Calu3 (cell line): ENCODE results near the gene ALDH3B2. TPM values are rescaled to one million over a fixed set of nuclear protein-coding genes. Genes with fewer than 3 reads are reported as not detected.

ENCODE experiments used
- BruUV-seq: library from RNA; stranded (reverse); fragments of 400-500 nt; replicated peaks from 2 replicates; lab custom pipeline; 2021; lab: Mats Ljungman, UMichigan
- CTCF ChIA-PET: fragments of 300-600 bp; sonication (Branson Sonifier 250); formaldehyde crosslinking; loops from one replicate; lab custom pipeline; 2022; ENCODE audit warnings: antibody characterized with exemption; lab: Charles Lee
- DNase-seq: peaks from one replicate; pipeline ENCODE4 v3.0.0; 2022
- H3K27ac Mint-ChIP-seq: one replicate; pipeline ENCODE4 v1.8.0; 2022; ENCODE audit warnings: mixed read lengths; ENCODE audit not compliant: unreplicated experiment
- H3K27me3 Mint-ChIP-seq: one replicate; pipeline ENCODE4 v1.8.0; 2022; ENCODE audit warnings: mixed read lengths; ENCODE audit not compliant: unreplicated experiment
- H3K36me3 Mint-ChIP-seq: one replicate; pipeline ENCODE4 v1.8.0; 2022; ENCODE audit warnings: mild to moderate bottlenecking, moderate library complexity, mixed read lengths; ENCODE audit not compliant: insufficient read depth, unreplicated experiment
- H3K4me1 Mint-ChIP-seq: one replicate; pipeline ENCODE4 v1.8.0; 2022; ENCODE audit warnings: mild to moderate bottlenecking, low read depth, mixed read lengths; ENCODE audit not compliant: unreplicated experiment
- H3K4me3 Mint-ChIP-seq: one replicate; pipeline ENCODE4 v1.8.0; 2022; ENCODE audit warnings: mild to moderate bottlenecking, low read depth, moderate library complexity, mixed read lengths; ENCODE audit not compliant: unreplicated experiment
- H3K9me3 Mint-ChIP-seq: one replicate; pipeline ENCODE4 v1.8.0; 2022; ENCODE audit warnings: low read depth, mixed read lengths; ENCODE audit not compliant: unreplicated experiment
- intact Hi-C: fragments of 100-400 bp; cut with micrococcal nuclease; formaldehyde crosslinking; loops from one replicate; pipeline ENCODE4 v1.10.0; 2022; ENCODE audit not compliant: unreplicated experiment
- total RNA-seq: library from RNA; stranded (reverse); gene quantifications from 2 replicates; pipeline ENCODE4 v1.2.3, GENCODE V29; 2022
- TF ChIP-seq, protein P1 (sequence below): fragments of 200-600 bp; IDR thresholded peaks from one replicate; pipeline ENCODE4 v1.8.0; 2022; ENCODE audit warnings: antibody characterized with exemption; ENCODE audit not compliant: unreplicated experiment

The ALDH3B2 gene
- total RNA-seq, 1 experiment from 2014 or later: 2.4 TPM

DNA sequence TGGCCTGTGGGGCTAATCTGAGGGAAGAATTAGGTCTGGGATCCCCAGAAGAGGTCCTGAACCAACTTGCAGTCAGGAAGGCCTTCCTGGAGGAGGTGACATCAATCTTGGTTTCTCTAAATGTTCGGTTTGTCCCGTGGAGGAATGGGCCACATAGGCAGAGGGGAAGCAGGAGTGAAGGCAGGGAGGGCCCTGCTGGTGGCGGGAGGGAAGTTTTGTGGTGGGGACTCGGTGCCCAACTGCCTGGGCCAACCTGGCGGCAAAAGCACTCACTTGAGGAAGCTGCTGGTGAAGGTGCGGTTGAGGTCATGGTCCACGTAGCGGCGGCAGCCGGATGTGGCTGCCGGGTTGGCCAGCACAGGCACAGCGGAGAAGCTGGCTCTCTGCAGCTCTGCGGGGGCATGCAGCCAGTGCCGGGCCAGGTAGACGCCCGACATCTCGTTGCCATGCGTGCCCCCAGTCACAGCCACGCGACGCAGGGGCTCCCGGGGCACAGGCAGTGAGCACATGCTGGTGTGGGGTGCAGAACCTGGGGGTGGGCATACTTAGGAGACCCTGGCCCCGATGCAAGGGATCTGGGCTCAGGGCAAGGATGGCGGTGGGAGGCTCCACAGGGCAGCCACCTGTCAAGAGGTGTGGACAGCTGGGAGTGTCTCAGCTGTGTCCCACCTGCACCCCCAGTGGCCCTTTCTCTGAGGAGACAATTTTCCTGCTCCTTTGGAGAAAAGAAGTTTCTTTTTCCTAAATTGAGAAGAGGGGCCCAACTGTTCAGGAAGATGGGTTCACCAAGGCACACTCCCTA, 27.7 kb downstream of the ALDH3B2 start:
- no peak overlapping the region for H3K27ac Mint-ChIP-seq
- peaks cover 11% of the 10 kb centered on the region for H3K36me3 Mint-ChIP-seq
- no TSS peak for BruUV-seq
- intact Hi-C loops: no loop called here
- CTCF ChIA-PET: interaction anchor here (0.5 to 0.9 kb wide), 5 partner anchors 10 to 305 kb away, joined by 3 to 7 read pairs (median 3); no protein-coding TSS in a partner anchor
- peak; percentile 58 for DNase-seq
- no peaks in the 10 kb centered on the region for H3K9me3 Mint-ChIP-seq
- H3K27me3 Mint-ChIP-seq: no peaks in the 10 kb centered on the region
- H3K4me3 Mint-ChIP-seq: no peak overlapping the region
- no peaks in the 10 kb centered on the region for H3K4me1 Mint-ChIP-seq
- TF ChIP-seq, protein P1, sequence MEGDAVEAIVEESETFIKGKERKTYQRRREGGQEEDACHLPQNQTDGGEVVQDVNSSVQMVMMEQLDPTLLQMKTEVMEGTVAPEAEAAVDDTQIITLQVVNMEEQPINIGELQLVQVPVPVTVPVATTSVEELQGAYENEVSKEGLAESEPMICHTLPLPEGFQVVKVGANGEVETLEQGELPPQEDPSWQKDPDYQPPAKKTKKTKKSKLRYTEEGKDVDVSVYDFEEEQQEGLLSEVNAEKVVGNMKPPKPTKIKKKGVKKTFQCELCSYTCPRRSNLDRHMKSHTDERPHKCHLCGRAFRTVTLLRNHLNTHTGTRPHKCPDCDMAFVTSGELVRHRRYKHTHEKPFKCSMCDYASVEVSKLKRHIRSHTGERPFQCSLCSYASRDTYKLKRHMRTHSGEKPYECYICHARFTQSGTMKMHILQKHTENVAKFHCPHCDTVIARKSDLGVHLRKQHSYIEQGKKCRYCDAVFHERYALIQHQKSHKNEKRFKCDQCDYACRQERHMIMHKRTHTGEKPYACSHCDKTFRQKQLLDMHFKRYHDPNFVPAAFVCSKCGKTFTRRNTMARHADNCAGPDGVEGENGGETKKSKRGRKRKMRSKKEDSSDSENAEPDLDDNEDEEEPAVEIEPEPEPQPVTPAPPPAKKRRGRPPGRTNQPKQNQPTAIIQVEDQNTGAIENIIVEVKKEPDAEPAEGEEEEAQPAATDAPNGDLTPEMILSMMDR: no peak

DNA sequence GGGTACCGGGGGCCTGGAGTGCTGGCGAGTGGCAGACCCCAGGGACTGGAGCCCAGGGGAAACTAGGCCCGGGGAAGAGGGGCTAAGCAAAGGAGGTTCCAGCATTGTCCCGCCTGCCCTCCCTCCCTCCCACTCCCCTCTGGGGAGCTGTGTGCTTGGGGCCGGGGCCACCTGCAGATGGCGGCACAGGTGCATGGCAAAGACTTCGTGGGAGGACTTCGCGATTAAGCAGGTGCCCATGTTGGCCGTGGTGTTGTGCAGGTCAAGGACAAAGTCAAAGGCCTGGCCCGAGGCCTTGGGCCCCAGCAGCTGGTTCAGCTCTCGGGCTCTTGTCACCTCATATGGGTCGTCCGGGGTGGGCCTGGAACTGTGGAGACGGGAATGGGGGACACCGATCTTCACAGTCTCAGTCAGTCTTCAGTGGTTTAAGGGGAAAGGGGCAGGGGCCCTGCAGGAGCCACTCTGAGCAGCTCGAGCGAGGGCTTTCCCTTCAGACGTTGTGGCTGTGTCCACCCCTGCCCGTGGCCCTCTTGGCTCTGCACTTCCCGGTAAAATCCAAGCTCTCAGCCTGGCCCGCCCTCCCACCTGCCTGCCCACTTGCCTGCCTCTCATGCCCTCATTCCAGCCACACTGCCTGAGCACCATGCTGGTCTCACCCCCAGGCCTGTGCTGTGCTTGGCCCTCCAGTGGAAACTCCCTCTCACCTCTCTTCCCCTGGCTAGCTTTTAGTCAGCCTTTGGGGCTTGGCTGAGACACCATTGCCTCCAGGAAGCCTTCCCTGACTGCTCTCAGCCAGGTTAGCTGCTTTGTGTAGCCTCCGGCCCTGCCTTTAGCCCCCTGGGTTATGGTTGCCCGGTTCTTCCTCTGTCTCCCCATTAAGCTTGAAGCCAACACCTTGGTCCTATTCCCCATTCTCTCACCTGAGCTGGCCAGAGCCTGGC, 28.6 kb downstream of the ALDH3B2 start:
- no TSS peak for BruUV-seq
- H3K4me1 Mint-ChIP-seq: no peaks in the 10 kb centered on the region
- intact Hi-C loops: no loop called here
- H3K36me3 Mint-ChIP-seq: peaks cover 9% of the 10 kb centered on the region
- H3K9me3 Mint-ChIP-seq: no peaks in the 10 kb centered on the region
- TF ChIP-seq, protein P1: no peak
- no peak for DNase-seq
- CTCF ChIA-PET: interaction anchor here (0.5 to 0.6 kb wide), 3 partner anchors 10 to 67 kb away, joined by 3 to 7 read pairs (median 3); no protein-coding TSS in a partner anchor
- no peak overlapping the region for H3K27ac Mint-ChIP-seq
- H3K27me3 Mint-ChIP-seq: no peaks in the 10 kb centered on the region
- H3K4me3 Mint-ChIP-seq: no peak overlapping the region

DNA sequence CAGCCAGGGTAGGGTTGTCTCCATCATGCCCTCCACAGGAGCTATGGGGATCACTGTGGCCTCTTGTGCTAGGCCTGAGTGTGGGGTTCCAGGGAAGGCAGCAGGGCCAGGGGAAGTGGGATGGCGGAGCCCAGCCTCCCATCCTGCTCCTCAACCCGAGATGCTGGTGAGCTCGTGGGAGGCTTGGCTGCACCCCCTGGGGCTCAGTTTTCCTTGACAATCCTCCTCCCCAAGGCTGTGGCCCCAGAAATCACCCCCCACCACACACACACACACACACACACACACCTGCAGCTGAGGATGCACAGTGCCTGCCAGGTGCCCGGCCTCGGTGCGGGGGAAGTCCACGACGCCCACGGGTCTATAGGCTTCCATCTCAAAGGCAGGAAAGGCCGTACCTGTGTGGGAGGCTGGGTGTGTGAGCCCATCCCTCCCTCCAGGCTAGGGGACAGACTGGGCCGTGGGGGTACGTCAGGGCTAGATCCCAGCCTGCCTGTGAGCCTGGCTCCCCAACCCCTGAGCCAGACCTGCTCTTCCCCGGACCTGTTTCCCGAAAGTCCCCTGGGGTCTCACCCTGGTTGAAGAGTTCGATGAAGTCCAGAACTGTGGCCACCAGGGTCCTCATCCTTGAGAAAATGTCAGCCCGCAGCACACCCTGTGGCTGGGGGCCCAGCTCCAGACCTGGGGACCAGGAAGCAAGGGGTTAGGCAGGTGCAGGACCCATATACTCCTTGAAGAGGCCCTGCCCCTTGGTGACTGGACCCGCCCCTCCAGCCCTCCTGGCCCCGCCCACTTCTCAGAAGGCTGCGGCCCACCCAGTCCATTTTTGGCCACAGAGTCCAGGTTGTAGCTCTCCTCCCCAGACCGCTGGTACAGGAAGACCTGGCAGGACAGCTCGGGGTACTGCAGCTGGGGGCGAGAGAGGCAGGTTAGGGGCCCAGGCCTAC, 29.7 kb downstream of the ALDH3B2 start:
- no peaks in the 10 kb centered on the region for H3K27me3 Mint-ChIP-seq
- no TSS peak for BruUV-seq
- H3K4me3 Mint-ChIP-seq: no peak overlapping the region
- H3K4me1 Mint-ChIP-seq: no peaks in the 10 kb centered on the region
- TF ChIP-seq, protein P1: no peak
- no peaks in the 10 kb centered on the region for H3K9me3 Mint-ChIP-seq
- DNase-seq: no peak
- intact Hi-C loops: no loop called here
- CTCF ChIA-PET: no interaction called here
- no peaks in the 10 kb centered on the region for H3K36me3 Mint-ChIP-seq
- H3K27ac Mint-ChIP-seq: no peak overlapping the region
